ENCODE data around the gene QRFP. TPM values are rescaled to one million over a fixed set of nuclear protein-coding genes. Genes with fewer than 3 reads are reported as not detected.

The QRFP gene
- total RNA-seq, 1 donor from 2014 or later: not detected

GRCh38 chr9:130882696-130883225 lies 13.9 kb downstream of the QRFP start:
- intact Hi-C loops (cut with DNase I): no loop called here
- no peak for DNase-seq (ENCODE audit: low spot score)

GRCh38 chr9:130881516-130881915 lies 15.1 kb downstream of the QRFP start:
- no peak for DNase-seq (ENCODE audit: low spot score)
- intact Hi-C loops (cut with DNase I): no loop called here

GRCh38 chr9:130880599-130881220 lies 15.9 kb downstream of the QRFP start:
- intact Hi-C loops (cut with DNase I): no loop called here
- no peak for DNase-seq (ENCODE audit: low spot score)

- intact Hi-C loops (cut with DNase I): no loop called here
- DNase-seq (ENCODE audit: low spot score): no peak
These were observed 16.7 kb downstream of the QRFP start for GRCh38 chr9:130879863-130880411.

GRCh38 chr9:130878295-130878694 lies 18.3 kb downstream of the QRFP start:
- intact Hi-C loops (cut with DNase I): no loop called here
- no peak for DNase-seq (ENCODE audit: low spot score)

- intact Hi-C loops (cut with DNase I): no loop called here
- no peak for DNase-seq (ENCODE audit: low spot score)
These were observed 19.3 kb downstream of the QRFP start for GRCh38 chr9:130877300-130877699.

- DNase-seq (ENCODE audit: low spot score): no peak
- intact Hi-C loops (cut with DNase I): no loop called here
These were observed 21.8 kb downstream of the QRFP start for GRCh38 chr9:130874783-130875182.

GRCh38 chr9:130873966-130874365 lies 22.6 kb downstream of the QRFP start:
- no peak for DNase-seq (ENCODE audit: low spot score)
- intact Hi-C loops (cut with DNase I): no loop called here

- intact Hi-C loops (cut with DNase I): no loop called here
- DNase-seq (ENCODE audit: low spot score): no peak
These were observed 23.6 kb downstream of the QRFP start for GRCh38 chr9:130872912-130873503.

GRCh38 chr9:130872508-130872907 lies 24.1 kb downstream of the QRFP start:
- DNase-seq (ENCODE audit: low spot score): no peak
- intact Hi-C loops (cut with DNase I): no loop called here

- DNase-seq (ENCODE audit: low spot score): no peak
- intact Hi-C loops (cut with DNase I): no loop called here
These were observed 24.5 kb downstream of the QRFP start for GRCh38 chr9:130872093-130872492.

- no peak for DNase-seq (ENCODE audit: low spot score)
- intact Hi-C loops (cut with DNase I): loop anchor here (2.0 kb wide), 1 partner anchor 61 kb away; no protein-coding TSS in a partner anchor
These were observed 25.1 kb downstream of the QRFP start for GRCh38 chr9:130871395-130872062.

- no peak for DNase-seq (ENCODE audit: low spot score)
- intact Hi-C loops (cut with DNase I): loop anchor here (2.0 kb wide), 1 partner anchor 62 kb away; no protein-coding TSS in a partner anchor
These were observed 25.9 kb downstream of the QRFP start for GRCh38 chr9:130870491-130871381.

- no peak for DNase-seq (ENCODE audit: low spot score)
- intact Hi-C loops (cut with DNase I): loop anchor here (10.0 kb wide), 1 partner anchor 176 kb away; no protein-coding TSS in a partner anchor
These were observed 27.4 kb downstream of the QRFP start for GRCh38 chr9:130869250-130869649.

GRCh38 chr9:130868230-130868629 lies 28.4 kb downstream of the QRFP start:
- no peak for DNase-seq (ENCODE audit: low spot score)
- intact Hi-C loops (cut with DNase I): loop anchor here (10.0 kb wide), 1 partner anchor 177 kb away; no protein-coding TSS in a partner anchor

- intact Hi-C loops (cut with DNase I): loop anchor here (2.0 to 10.0 kb wide), 2 partner anchors 129 to 177 kb away; no protein-coding TSS in a partner anchor
These were observed 29.1 kb downstream of the QRFP start for GRCh38 chr9:130867556-130867955.

GRCh38 chr9:130866474-130866965 lies 30.1 kb downstream of the QRFP start:
- intact Hi-C loops (cut with DNase I): loop anchor here (2.0 to 10.0 kb wide), 2 partner anchors 130 to 178 kb away; no protein-coding TSS in a partner anchor

More at GRCh38 chr9:130867556-130867955, 29.1 kb downstream of the QRFP start:
- no peak for DNase-seq (ENCODE audit: low spot score)

GRCh38 chr9:130865921-130866320 lies 30.7 kb downstream of the QRFP start:
- DNase-seq (ENCODE audit: low spot score): no peak
- intact Hi-C loops (cut with DNase I): loop anchor here (2.0 to 10.0 kb wide), 3 partner anchors 73 to 179 kb away; partner anchors contain the start of gene FIBCD1

More at GRCh38 chr9:130866474-130866965, 30.1 kb downstream of the QRFP start:
- no peak for DNase-seq (ENCODE audit: low spot score)

- intact Hi-C loops (cut with DNase I): loop anchor here (2.0 to 10.0 kb wide), 2 partner anchors 74 to 180 kb away; partner anchors contain the start of gene FIBCD1
- no peak for DNase-seq (ENCODE audit: low spot score)
These were observed 32.1 kb downstream of the QRFP start for GRCh38 chr9:130864541-130864940.
